ENCODE measurements around the gene TIMM44.

TIMM44 gene

GRCh38 chr19:7953576-7953975 lies 10.1 kb upstream of the TIMM44 start:
- peaks cover 0 to 5% of the 10 kb centered on the region in 2 donors for H3K36me3 ChIP-seq (ENCODE audit: control insufficient read depth in 1 of 2, insufficient read depth in 2 of 2, low read length in 2 of 2)
- no peaks in the 10 kb centered on the region for H3K9me3 ChIP-seq (ENCODE audit: control insufficient read depth in 1 of 2, low read length in 2 of 2)
- peaks cover 0 to 4% of the 10 kb centered on the region in 2 donors for H3K4me1 ChIP-seq (ENCODE audit: control insufficient read depth in 1 of 2, insufficient read depth in 2 of 2, low read length in 2 of 2)
- H3K4me3 ChIP-seq (ENCODE audit: low read depth in 1 of 2, low read length in 2 of 2): no peak overlapping the region
- no peak overlapping the region for H3K27ac ChIP-seq (ENCODE audit: low read depth, low read length)
- H3K27me3 ChIP-seq (ENCODE audit: control insufficient read depth in 1 of 2, insufficient read depth in 2 of 2, low read length in 2 of 2): no peaks in the 10 kb centered on the region
- no peak overlapping the region for H3K9ac ChIP-seq (ENCODE audit: low read depth in 1 of 2, low read length in 2 of 2)

- Histone ChIP-seq H3K4me1 (ENCODE audit: control insufficient read depth in 1 of 2, insufficient read depth in 2 of 2, low read length in 2 of 2) (peaks cover 0 to 4% of the 10 kb centered on the region in 2 donors), H3K36me3 (ENCODE audit: control insufficient read depth in 1 of 2, insufficient read depth in 2 of 2, low read length in 2 of 2) (no peaks in the 10 kb centered on the region), H3K9ac (ENCODE audit: low read depth in 1 of 2, low read length in 2 of 2) (no peak overlapping the region), H3K27ac (ENCODE audit: low read depth, low read length) (no peak overlapping the region), H3K4me3 (ENCODE audit: low read depth in 1 of 2, low read length in 2 of 2) (no peak overlapping the region), H3K27me3 (ENCODE audit: control insufficient read depth in 1 of 2, insufficient read depth in 2 of 2, low read length in 2 of 2) (no peaks in the 10 kb centered on the region), H3K9me3 (ENCODE audit: control insufficient read depth in 1 of 2, low read length in 2 of 2) (no peaks in the 10 kb centered on the region)
Observed at GRCh38 chr19:7953060-7953459, 9.6 kb upstream of the TIMM44 start.

- Histone ChIP-seq H3K27ac (ENCODE audit: low read depth, low read length) (no peak overlapping the region), H3K9ac (ENCODE audit: low read depth in 1 of 2, low read length in 2 of 2) (no peak overlapping the region), H3K27me3 (ENCODE audit: control insufficient read depth in 1 of 2, insufficient read depth in 2 of 2, low read length in 2 of 2) (no peaks in the 10 kb centered on the region), H3K36me3 (ENCODE audit: control insufficient read depth in 1 of 2, insufficient read depth in 2 of 2, low read length in 2 of 2) (no peaks in the 10 kb centered on the region), H3K4me1 (ENCODE audit: control insufficient read depth in 1 of 2, insufficient read depth in 2 of 2, low read length in 2 of 2) (peaks cover 0 to 12% of the 10 kb centered on the region in 2 donors), H3K9me3 (ENCODE audit: control insufficient read depth in 1 of 2, low read length in 2 of 2) (no peaks in the 10 kb centered on the region), H3K4me3 (ENCODE audit: low read depth in 1 of 2, low read length in 2 of 2) (no peak overlapping the region)
Observed at GRCh38 chr19:7947939-7948338, 4.5 kb upstream of the TIMM44 start.

GRCh38 chr19:7944177-7944761 lies 803 bp upstream of the TIMM44 start:
- Histone ChIP-seq H3K9me3 (ENCODE audit: control insufficient read depth in 1 of 2, low read length in 2 of 2) (no peaks in the 10 kb centered on the region), H3K4me1 (ENCODE audit: control insufficient read depth in 1 of 2, insufficient read depth in 2 of 2, low read length in 2 of 2) (peaks cover 4 to 19% of the 10 kb centered on the region in 2 donors), H3K9ac (ENCODE audit: low read depth in 1 of 2, low read length in 2 of 2) (peak overlapping the region; percentile 22 to 67), H3K4me3 (ENCODE audit: low read depth in 1 of 2, low read length in 2 of 2) (peak overlapping the region; percentile 70 to 86), H3K36me3 (ENCODE audit: control insufficient read depth in 1 of 2, insufficient read depth in 2 of 2, low read length in 2 of 2) (peaks cover 6 to 10% of the 10 kb centered on the region in 2 donors), H3K27me3 (ENCODE audit: control insufficient read depth in 1 of 2, insufficient read depth in 2 of 2, low read length in 2 of 2) (no peaks in the 10 kb centered on the region), H3K27ac (ENCODE audit: low read depth, low read length) (peak overlapping the region; percentile 70)

GRCh38 chr19:7942981-7943443 lies 454 bp downstream of the TIMM44 start:
- Histone ChIP-seq H3K27me3 (ENCODE audit: control insufficient read depth in 1 of 2, insufficient read depth in 2 of 2, low read length in 2 of 2) (no peaks in the 10 kb centered on the region), H3K9me3 (ENCODE audit: control insufficient read depth in 1 of 2, low read length in 2 of 2) (no peaks in the 10 kb centered on the region), H3K4me1 (ENCODE audit: control insufficient read depth in 1 of 2, insufficient read depth in 2 of 2, low read length in 2 of 2) (peaks cover 4 to 19% of the 10 kb centered on the region in 2 donors), H3K27ac (ENCODE audit: low read depth, low read length) (peak overlapping the region; percentile 97), H3K4me3 (ENCODE audit: low read depth in 1 of 2, low read length in 2 of 2) (peak overlapping the region; percentile 86 to 94), H3K36me3 (ENCODE audit: control insufficient read depth in 1 of 2, insufficient read depth in 2 of 2, low read length in 2 of 2) (peaks cover 6 to 14% of the 10 kb centered on the region in 2 donors), H3K9ac (ENCODE audit: low read depth in 1 of 2, low read length in 2 of 2) (peak overlapping the region; percentile 98 to 99)

- H3K4me1 ChIP-seq (ENCODE audit: control insufficient read depth in 1 of 2, insufficient read depth in 2 of 2, low read length in 2 of 2): peaks cover 4 to 19% of the 10 kb centered on the region in 2 donors
- peaks cover 6 to 21% of the 10 kb centered on the region in 2 donors for H3K36me3 ChIP-seq (ENCODE audit: control insufficient read depth in 1 of 2, insufficient read depth in 2 of 2, low read length in 2 of 2)
- H3K9me3 ChIP-seq (ENCODE audit: control insufficient read depth in 1 of 2, low read length in 2 of 2): no peaks in the 10 kb centered on the region
- peak overlapping the region in 1 of 2 donors; percentile 4 for H3K4me3 ChIP-seq (ENCODE audit: low read depth in 1 of 2, low read length in 2 of 2)
- no peak overlapping the region for H3K9ac ChIP-seq (ENCODE audit: low read depth in 1 of 2, low read length in 2 of 2)
- no peaks in the 10 kb centered on the region for H3K27me3 ChIP-seq (ENCODE audit: control insufficient read depth in 1 of 2, insufficient read depth in 2 of 2, low read length in 2 of 2)
- H3K27ac ChIP-seq (ENCODE audit: low read depth, low read length): no peak overlapping the region
Observed at GRCh38 chr19:7941895-7942596, 1.4 kb downstream of the TIMM44 start.

- Histone ChIP-seq H3K27ac (ENCODE audit: low read depth, low read length) (no peak overlapping the region), H3K9ac (ENCODE audit: low read depth in 1 of 2, low read length in 2 of 2) (no peak overlapping the region), H3K27me3 (ENCODE audit: control insufficient read depth in 1 of 2, insufficient read depth in 2 of 2, low read length in 2 of 2) (no peaks in the 10 kb centered on the region), H3K36me3 (ENCODE audit: control insufficient read depth in 1 of 2, insufficient read depth in 2 of 2, low read length in 2 of 2) (peaks cover 6 to 32% of the 10 kb centered on the region in 2 donors), H3K4me3 (ENCODE audit: low read depth in 1 of 2, low read length in 2 of 2) (no peak overlapping the region), H3K4me1 (ENCODE audit: control insufficient read depth in 1 of 2, insufficient read depth in 2 of 2, low read length in 2 of 2) (peaks cover 4 to 19% of the 10 kb centered on the region in 2 donors), H3K9me3 (ENCODE audit: control insufficient read depth in 1 of 2, low read length in 2 of 2) (no peaks in the 10 kb centered on the region)
Observed at GRCh38 chr19:7940841-7941240, 2.6 kb downstream of the TIMM44 start.

GRCh38 chr19:7934766-7935165 lies 8.7 kb downstream of the TIMM44 start:
- peaks cover 27 to 76% of the 10 kb centered on the region in 2 donors for H3K36me3 ChIP-seq (ENCODE audit: control insufficient read depth in 1 of 2, insufficient read depth in 2 of 2, low read length in 2 of 2)
- H3K9me3 ChIP-seq (ENCODE audit: control insufficient read depth in 1 of 2, low read length in 2 of 2): no peaks in the 10 kb centered on the region
- H3K9ac ChIP-seq (ENCODE audit: low read depth in 1 of 2, low read length in 2 of 2): no peak overlapping the region
- H3K27me3 ChIP-seq (ENCODE audit: control insufficient read depth in 1 of 2, insufficient read depth in 2 of 2, low read length in 2 of 2): no peaks in the 10 kb centered on the region
- no peak overlapping the region for H3K27ac ChIP-seq (ENCODE audit: low read depth, low read length)
- no peak overlapping the region for H3K4me3 ChIP-seq (ENCODE audit: low read depth in 1 of 2, low read length in 2 of 2)
- H3K4me1 ChIP-seq (ENCODE audit: control insufficient read depth in 1 of 2, insufficient read depth in 2 of 2, low read length in 2 of 2): no peaks in the 10 kb centered on the region

- no peaks in the 10 kb centered on the region for H3K27me3 ChIP-seq (ENCODE audit: control insufficient read depth in 1 of 2, insufficient read depth in 2 of 2, low read length in 2 of 2)
- H3K36me3 ChIP-seq (ENCODE audit: control insufficient read depth in 1 of 2, insufficient read depth in 2 of 2, low read length in 2 of 2): peaks cover 27 to 75% of the 10 kb centered on the region in 2 donors
- H3K4me3 ChIP-seq (ENCODE audit: low read depth in 1 of 2, low read length in 2 of 2): no peak overlapping the region
- no peaks in the 10 kb centered on the region for H3K9me3 ChIP-seq (ENCODE audit: control insufficient read depth in 1 of 2, low read length in 2 of 2)
- H3K27ac ChIP-seq (ENCODE audit: low read depth, low read length): no peak overlapping the region
- H3K4me1 ChIP-seq (ENCODE audit: control insufficient read depth in 1 of 2, insufficient read depth in 2 of 2, low read length in 2 of 2): no peaks in the 10 kb centered on the region
- no peak overlapping the region for H3K9ac ChIP-seq (ENCODE audit: low read depth in 1 of 2, low read length in 2 of 2)
Observed at GRCh38 chr19:7933828-7934725, 9.4 kb downstream of the TIMM44 start.

- H3K27ac ChIP-seq (ENCODE audit: low read depth, low read length): no peak overlapping the region
- H3K27me3 ChIP-seq (ENCODE audit: control insufficient read depth in 1 of 2, insufficient read depth in 2 of 2, low read length in 2 of 2): no peaks in the 10 kb centered on the region
- no peak overlapping the region for H3K9ac ChIP-seq (ENCODE audit: low read depth in 1 of 2, low read length in 2 of 2)
- H3K36me3 ChIP-seq (ENCODE audit: control insufficient read depth in 1 of 2, insufficient read depth in 2 of 2, low read length in 2 of 2): peaks cover 27 to 72% of the 10 kb centered on the region in 2 donors
- no peaks in the 10 kb centered on the region for H3K9me3 ChIP-seq (ENCODE audit: control insufficient read depth in 1 of 2, low read length in 2 of 2)
- H3K4me3 ChIP-seq (ENCODE audit: low read depth in 1 of 2, low read length in 2 of 2): no peak overlapping the region
- H3K4me1 ChIP-seq (ENCODE audit: control insufficient read depth in 1 of 2, insufficient read depth in 2 of 2, low read length in 2 of 2): no peaks in the 10 kb centered on the region
Observed at GRCh38 chr19:7933411-7933810, 10.1 kb downstream of the TIMM44 start.
